Uterus (tissue), 2 donors: Measurements from ENCODE around the gene WDFY4.

Source experiments
- CTCF ChIP-seq, 4 experiments: fragments of 200-600 bp in 2 of 4; fragments of 450-650 bp in 2 of 4; sonication (generic) in 2 of 4; IDR thresholded peaks; one replicate each; pipeline ENCODE4 v1.5.1; 2016 to 2019; ENCODE audit warnings: antibody characterized with exemption in 4 of 4, mild to moderate bottlenecking in 2 of 4, moderate library complexity in 1 of 4
- POLR2A ChIP-seq, 2 donors: fragments of 450-650 bp; IDR thresholded peaks; one replicate each; pipeline ENCODE4 v1.6.1; 2016; ENCODE audit warnings: antibody characterized with exemption in 2 of 2, mild to moderate bottlenecking in 1 of 2, moderate library complexity in 1 of 2

GRCh38 chr10:48760983-48761382 lies 76.3 kb downstream of the WDFY4 start:
- TF ChIP-seq CTCF (IDR thresholded peaks at IDR 0.05) (no peak), POLR2A (IDR thresholded peaks at IDR 0.05) (no peak)
